C4-2B (cell line): Measurements from ENCODE around the gene STK40.

Experiments
- ZFX ChIP-seq: fragments of 450-650 bp; IDR thresholded peaks from 2 replicates; pipeline ENCODE4 v1.6.1; 2017
- TF ChIP-seq, protein P1 (sequence below): fragments of 450-650 bp; conservative IDR thresholded peaks from 2 replicates; pipeline ENCODE4 v1.5.1; 2017; ENCODE audit warnings: mild to moderate bottlenecking

DNA sequence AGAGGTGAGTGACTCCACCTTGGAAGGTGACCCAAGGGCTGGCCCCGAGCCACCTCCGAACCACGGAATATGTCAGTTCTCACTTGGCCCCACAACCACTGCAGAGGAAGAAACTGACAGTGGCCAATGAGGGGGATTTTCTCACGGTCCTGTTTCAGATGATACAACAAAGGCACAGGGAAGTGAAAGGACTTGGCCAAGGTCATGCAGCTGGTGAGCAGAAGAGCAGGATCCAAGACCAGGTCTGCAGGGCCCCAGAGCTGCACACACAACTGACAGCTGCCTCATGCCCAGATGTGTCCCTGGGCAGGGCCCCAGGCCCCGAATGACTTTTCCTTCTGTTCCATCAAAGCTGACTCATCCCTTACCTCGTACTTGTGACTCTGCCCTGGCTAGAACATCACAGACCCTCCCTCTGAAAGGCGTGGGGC, 36.5 kb downstream of the STK40 start:
- TF ChIP-seq, protein P1, sequence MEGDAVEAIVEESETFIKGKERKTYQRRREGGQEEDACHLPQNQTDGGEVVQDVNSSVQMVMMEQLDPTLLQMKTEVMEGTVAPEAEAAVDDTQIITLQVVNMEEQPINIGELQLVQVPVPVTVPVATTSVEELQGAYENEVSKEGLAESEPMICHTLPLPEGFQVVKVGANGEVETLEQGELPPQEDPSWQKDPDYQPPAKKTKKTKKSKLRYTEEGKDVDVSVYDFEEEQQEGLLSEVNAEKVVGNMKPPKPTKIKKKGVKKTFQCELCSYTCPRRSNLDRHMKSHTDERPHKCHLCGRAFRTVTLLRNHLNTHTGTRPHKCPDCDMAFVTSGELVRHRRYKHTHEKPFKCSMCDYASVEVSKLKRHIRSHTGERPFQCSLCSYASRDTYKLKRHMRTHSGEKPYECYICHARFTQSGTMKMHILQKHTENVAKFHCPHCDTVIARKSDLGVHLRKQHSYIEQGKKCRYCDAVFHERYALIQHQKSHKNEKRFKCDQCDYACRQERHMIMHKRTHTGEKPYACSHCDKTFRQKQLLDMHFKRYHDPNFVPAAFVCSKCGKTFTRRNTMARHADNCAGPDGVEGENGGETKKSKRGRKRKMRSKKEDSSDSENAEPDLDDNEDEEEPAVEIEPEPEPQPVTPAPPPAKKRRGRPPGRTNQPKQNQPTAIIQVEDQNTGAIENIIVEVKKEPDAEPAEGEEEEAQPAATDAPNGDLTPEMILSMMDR, result no peak
- no peak for TF ChIP-seq ZFX
